ENCODE data around the gene RNF11. TPM values are rescaled to one million over a fixed set of nuclear protein-coding genes. Genes with fewer than 3 reads are reported as not detected.

RNF11 gene
- polyA plus RNA-seq, 3 donors, result 25.3 to 30.4 (median 28.4) TPM

DNA sequence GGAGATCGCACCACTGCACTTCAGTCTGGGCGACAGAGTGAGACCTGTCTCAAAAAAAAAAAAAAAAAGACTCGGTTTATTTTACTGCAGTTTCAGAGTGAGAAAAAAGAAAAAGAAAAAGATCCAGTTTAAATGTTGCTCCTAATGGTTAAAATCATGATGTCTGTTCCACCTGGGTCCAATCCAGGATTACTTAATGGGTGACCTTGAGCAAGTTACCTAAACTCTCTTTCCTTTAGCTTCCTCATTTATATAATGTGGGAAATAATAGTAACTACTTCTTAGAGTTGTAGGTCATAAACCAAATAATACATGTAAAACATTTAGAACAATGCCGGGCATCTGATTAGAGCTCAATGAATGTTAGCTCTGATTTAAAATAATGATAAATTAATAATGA is 19.4 kb upstream of the RNF11 start:
- no peaks in the 10 kb centered on the region for H3K27me3 ChIP-seq (ENCODE audit: control insufficient read depth in 2 of 2, insufficient read depth in 2 of 2, low read length in 2 of 2)
- no peaks in the 10 kb centered on the region for H3K9me3 ChIP-seq (replicated peaks in 1 of 2; ENCODE audit: control insufficient read depth in 1 of 2, insufficient read depth in 1 of 2, low read length in 2 of 2)
- H3K27ac ChIP-seq (ENCODE audit: low read depth in 1 of 2, low read length in 2 of 2), result no peak overlapping the region
- Mint-ChIP-seq H3K9me3 (no peaks in the 10 kb centered on the region), H3K27ac (no peak overlapping the region), H3K4me3 (no peak overlapping the region), H3K36me3 (no peaks in the 10 kb centered on the region), H3K27me3 (ENCODE audit: low read depth in 3 of 3) (peaks cover 0 to 1% (median 0%) of the 10 kb centered on the region in 3 donors), H3K4me1 (peaks cover 34% of the 10 kb centered on the region)
- H3K4me2 ChIP-seq (replicated peaks; ENCODE audit: extremely low read depth, low read length, poor library complexity, severe bottlenecking), result no peak overlapping the region
- H3K4me3 ChIP-seq (replicated peaks in 1 of 3; ENCODE audit: low read depth in 2 of 3, low read length in 3 of 3), result no peak overlapping the region
- H3K79me2 ChIP-seq (ENCODE audit: insufficient read depth, low read length), result no peaks in the 10 kb centered on the region
- DNase-seq, result no peak
- no peaks in the 10 kb centered on the region for H3K36me3 ChIP-seq (replicated peaks in 1 of 2; ENCODE audit: control insufficient read depth in 1 of 2, insufficient read depth in 2 of 2, low read length in 2 of 2)
- H4K20me1 ChIP-seq (ENCODE audit: insufficient read depth, low read length), result no peaks in the 10 kb centered on the region
- intact Hi-C loops (cut with micrococcal nuclease), result no loop called here
- TF ChIP-seq, protein P1, sequence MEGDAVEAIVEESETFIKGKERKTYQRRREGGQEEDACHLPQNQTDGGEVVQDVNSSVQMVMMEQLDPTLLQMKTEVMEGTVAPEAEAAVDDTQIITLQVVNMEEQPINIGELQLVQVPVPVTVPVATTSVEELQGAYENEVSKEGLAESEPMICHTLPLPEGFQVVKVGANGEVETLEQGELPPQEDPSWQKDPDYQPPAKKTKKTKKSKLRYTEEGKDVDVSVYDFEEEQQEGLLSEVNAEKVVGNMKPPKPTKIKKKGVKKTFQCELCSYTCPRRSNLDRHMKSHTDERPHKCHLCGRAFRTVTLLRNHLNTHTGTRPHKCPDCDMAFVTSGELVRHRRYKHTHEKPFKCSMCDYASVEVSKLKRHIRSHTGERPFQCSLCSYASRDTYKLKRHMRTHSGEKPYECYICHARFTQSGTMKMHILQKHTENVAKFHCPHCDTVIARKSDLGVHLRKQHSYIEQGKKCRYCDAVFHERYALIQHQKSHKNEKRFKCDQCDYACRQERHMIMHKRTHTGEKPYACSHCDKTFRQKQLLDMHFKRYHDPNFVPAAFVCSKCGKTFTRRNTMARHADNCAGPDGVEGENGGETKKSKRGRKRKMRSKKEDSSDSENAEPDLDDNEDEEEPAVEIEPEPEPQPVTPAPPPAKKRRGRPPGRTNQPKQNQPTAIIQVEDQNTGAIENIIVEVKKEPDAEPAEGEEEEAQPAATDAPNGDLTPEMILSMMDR (IDR thresholded peaks at IDR 0.05), result no peak
- peaks cover 15 to 22% of the 10 kb centered on the region in 2 donors for H3K4me1 ChIP-seq (ENCODE audit: control insufficient read depth in 1 of 2, insufficient read depth in 2 of 2, low read length in 2 of 2)
- 100% methylated on average over 1 of the region's 4 CpGs for WGBS (ENCODE audit: insufficient coverage)
- H3K9ac ChIP-seq (ENCODE audit: insufficient read depth, low read length, poor library complexity, severe bottlenecking), result no peak overlapping the region
- no peak overlapping the region for H2AFZ ChIP-seq (ENCODE audit: insufficient read depth, low read depth, low read length, poor library complexity, severe bottlenecking)

DNA sequence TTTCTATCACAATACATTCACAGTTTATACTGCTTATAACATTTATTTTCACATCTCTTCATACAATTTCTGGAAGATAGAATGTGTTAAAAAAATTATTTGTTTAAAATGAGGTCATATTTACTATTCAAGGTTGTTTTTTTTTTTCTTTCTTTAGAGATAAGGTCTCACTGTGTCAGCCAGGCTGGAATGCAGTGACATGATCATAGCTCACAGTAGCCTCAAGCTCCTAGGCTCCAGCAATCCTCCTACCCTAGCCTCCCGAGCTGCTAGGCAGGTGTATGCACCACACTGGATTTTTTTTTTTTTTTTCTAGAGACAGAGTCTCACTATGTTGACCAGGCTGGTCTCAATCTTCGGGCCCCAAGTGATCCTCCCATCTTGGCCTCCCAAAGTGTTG is 19.0 kb upstream of the RNF11 start:
- H3K4me3 Mint-ChIP-seq, result no peak overlapping the region
- no peaks in the 10 kb centered on the region for H3K79me2 ChIP-seq (ENCODE audit: insufficient read depth, low read length)
- H3K27ac Mint-ChIP-seq, result no peak overlapping the region
- peaks cover 34% of the 10 kb centered on the region for H3K4me1 Mint-ChIP-seq
- H3K9me3 ChIP-seq (replicated peaks in 1 of 2; ENCODE audit: control insufficient read depth in 1 of 2, insufficient read depth in 1 of 2, low read length in 2 of 2), result no peaks in the 10 kb centered on the region
- no peaks in the 10 kb centered on the region for H3K36me3 Mint-ChIP-seq
- H3K4me2 ChIP-seq (replicated peaks; ENCODE audit: extremely low read depth, low read length, poor library complexity, severe bottlenecking), result no peak overlapping the region
- peaks cover 0 to 5% (median 0%) of the 10 kb centered on the region in 7 donors for H3K9me3 Mint-ChIP-seq
- TF ChIP-seq, protein P1 (IDR thresholded peaks at IDR 0.05), result no peak
- H4K20me1 ChIP-seq (ENCODE audit: insufficient read depth, low read length), result no peaks in the 10 kb centered on the region
- H2AFZ ChIP-seq (ENCODE audit: insufficient read depth, low read depth, low read length, poor library complexity, severe bottlenecking), result no peak overlapping the region
- no peak overlapping the region for H3K4me3 ChIP-seq (replicated peaks in 1 of 3; ENCODE audit: low read depth in 2 of 3, low read length in 3 of 3)
- no CpG with 5 or more reads among the region's 2 CpGs for WGBS (ENCODE audit: insufficient coverage)
- peaks cover 0 to 1% (median 0%) of the 10 kb centered on the region in 3 donors for H3K27me3 Mint-ChIP-seq (ENCODE audit: low read depth in 3 of 3)
- no peak overlapping the region for H3K9ac ChIP-seq (ENCODE audit: insufficient read depth, low read length, poor library complexity, severe bottlenecking)
- peaks cover 15 to 22% of the 10 kb centered on the region in 2 donors for H3K4me1 ChIP-seq (ENCODE audit: control insufficient read depth in 1 of 2, insufficient read depth in 2 of 2, low read length in 2 of 2)
- H3K27me3 ChIP-seq (ENCODE audit: control insufficient read depth in 2 of 2, insufficient read depth in 2 of 2, low read length in 2 of 2), result no peaks in the 10 kb centered on the region
- no peak overlapping the region for H3K27ac ChIP-seq (ENCODE audit: low read depth in 1 of 2, low read length in 2 of 2)
- intact Hi-C loops (cut with micrococcal nuclease), result no loop called here
- no peak for DNase-seq
- no peaks in the 10 kb centered on the region for H3K36me3 ChIP-seq (replicated peaks in 1 of 2; ENCODE audit: control insufficient read depth in 1 of 2, insufficient read depth in 2 of 2, low read length in 2 of 2)
